HG03521 (cell line): Measurements from ENCODE around the gene DST.

ENCODE experiments used
- ATAC-seq: cut with Tn5 transposase; IDR thresholded peaks from one replicate; pipeline ENCODE4 v1.9.1; 2021; ENCODE audit warnings: mild to moderate bottlenecking, moderate library complexity; ENCODE audit not compliant: unreplicated experiment

DST gene

GRCh38 chr6:56488281-56488680 is 154.4 kb downstream of the DST start:
- no peak for ATAC-seq

GRCh38 chr6:56486681-56487080 is 156.0 kb downstream of the DST start:
- no peak for ATAC-seq

GRCh38 chr6:56484669-56485068 is 158.0 kb downstream of the DST start:
- no peak for ATAC-seq

- ATAC-seq, result no peak
Observed at GRCh38 chr6:56483929-56484328, 158.8 kb downstream of the DST start.

- no peak for ATAC-seq
Observed at GRCh38 chr6:56482525-56482924, 160.2 kb downstream of the DST start.

GRCh38 chr6:56481957-56482356 is 160.7 kb downstream of the DST start:
- ATAC-seq, result no peak

- no peak for ATAC-seq
Observed at GRCh38 chr6:56480654-56481337, 161.9 kb downstream of the DST start.

- no peak for ATAC-seq
Observed at GRCh38 chr6:56480246-56480645, 162.4 kb downstream of the DST start.

GRCh38 chr6:56479381-56479780 is 163.3 kb downstream of the DST start:
- no peak for ATAC-seq

- no peak for ATAC-seq
Observed at GRCh38 chr6:56478202-56478601, 164.5 kb downstream of the DST start.

GRCh38 chr6:56477241-56477640 is 165.4 kb downstream of the DST start:
- no peak for ATAC-seq

- no peak for ATAC-seq
Observed at GRCh38 chr6:56475736-56476457, 166.8 kb downstream of the DST start.

GRCh38 chr6:56474532-56474931 is 168.2 kb downstream of the DST start:
- no peak for ATAC-seq

GRCh38 chr6:56463443-56463842 is 179.2 kb downstream of the DST start:
- ATAC-seq, result no peak

GRCh38 chr6:56459030-56459805 is 183.5 kb downstream of the DST start:
- no peak for ATAC-seq

GRCh38 chr6:56458324-56458884 is 184.3 kb downstream of the DST start:
- ATAC-seq, result no peak

- no peak for ATAC-seq
Observed at GRCh38 chr6:56456785-56457184, 185.9 kb downstream of the DST start.

- no peak for ATAC-seq
Observed at GRCh38 chr6:56450882-56451739, 191.6 kb downstream of the DST start.

GRCh38 chr6:56450376-56450775 is 192.3 kb downstream of the DST start:
- ATAC-seq, result no peak

- ATAC-seq, result no peak
Observed at GRCh38 chr6:56448046-56448445, 194.6 kb downstream of the DST start.

GRCh38 chr6:56445818-56446217 is 196.9 kb downstream of the DST start:
- ATAC-seq, result no peak
